HG03045 (cell line): ENCODE data around the gene SEZ6.

Experiments
- ATAC-seq: cut with Tn5 transposase; IDR thresholded peaks from one replicate; pipeline ENCODE4 v1.9.1; 2021; ENCODE audit warnings: mild to moderate bottlenecking, moderate library complexity; ENCODE audit not compliant: unreplicated experiment

SEZ6 gene

DNA sequence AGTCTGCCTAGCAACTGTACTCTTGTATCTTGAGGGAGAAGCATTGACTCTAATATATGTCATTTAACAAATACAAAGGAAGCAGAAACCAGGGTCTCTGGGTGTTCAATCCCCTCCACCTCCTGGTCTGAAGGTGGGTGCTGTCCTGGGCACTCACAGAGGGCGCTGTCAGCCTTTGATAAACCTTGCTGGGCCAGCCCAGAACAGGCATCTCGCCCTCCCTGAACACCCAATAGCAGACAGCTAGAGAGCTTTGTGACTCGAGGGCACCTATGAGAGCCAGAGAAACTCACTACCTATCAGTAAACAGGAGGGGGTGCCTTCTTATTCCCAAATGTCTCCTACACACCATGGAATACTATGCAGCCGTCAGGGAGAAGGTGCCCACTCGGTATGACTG is 30.8 kb upstream of the SEZ6 start:
- ATAC-seq: no peak

DNA sequence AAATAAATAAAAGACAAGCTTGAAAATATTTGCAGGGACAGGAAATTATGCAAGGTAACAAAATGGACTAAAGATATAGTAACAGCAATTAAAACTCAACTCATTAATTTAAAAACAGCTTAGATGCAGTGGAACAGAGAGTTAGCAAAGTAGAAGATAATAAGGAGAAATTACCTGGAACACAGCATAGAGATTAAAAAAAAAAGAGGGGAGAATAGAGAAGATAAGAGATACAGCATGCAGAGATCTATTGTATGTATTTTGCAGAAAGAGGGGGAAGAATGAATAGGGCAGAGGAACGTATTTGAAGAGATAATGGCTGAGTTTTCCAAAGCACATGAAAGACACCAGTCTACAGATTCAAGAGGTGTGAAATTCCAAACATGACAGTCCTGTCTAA is 28.7 kb upstream of the SEZ6 start:
- no peak for ATAC-seq

DNA sequence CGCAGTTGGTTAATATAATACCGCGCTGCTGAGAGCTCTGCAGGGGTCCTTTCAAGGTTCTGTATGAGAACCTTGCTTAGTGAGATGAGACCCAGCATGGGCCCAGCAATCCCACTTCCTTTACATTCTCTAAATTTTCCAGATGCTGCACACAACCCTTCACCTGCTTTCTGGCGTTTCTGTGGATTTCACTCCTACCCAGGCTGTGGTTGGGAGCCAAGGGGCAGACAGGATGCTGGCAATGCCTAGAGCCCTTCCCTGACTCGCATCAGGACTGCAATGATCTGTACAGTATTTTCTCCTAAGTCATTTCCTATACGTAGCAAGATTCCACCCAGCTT is 27.0 kb upstream of the SEZ6 start:
- ATAC-seq: no peak

DNA sequence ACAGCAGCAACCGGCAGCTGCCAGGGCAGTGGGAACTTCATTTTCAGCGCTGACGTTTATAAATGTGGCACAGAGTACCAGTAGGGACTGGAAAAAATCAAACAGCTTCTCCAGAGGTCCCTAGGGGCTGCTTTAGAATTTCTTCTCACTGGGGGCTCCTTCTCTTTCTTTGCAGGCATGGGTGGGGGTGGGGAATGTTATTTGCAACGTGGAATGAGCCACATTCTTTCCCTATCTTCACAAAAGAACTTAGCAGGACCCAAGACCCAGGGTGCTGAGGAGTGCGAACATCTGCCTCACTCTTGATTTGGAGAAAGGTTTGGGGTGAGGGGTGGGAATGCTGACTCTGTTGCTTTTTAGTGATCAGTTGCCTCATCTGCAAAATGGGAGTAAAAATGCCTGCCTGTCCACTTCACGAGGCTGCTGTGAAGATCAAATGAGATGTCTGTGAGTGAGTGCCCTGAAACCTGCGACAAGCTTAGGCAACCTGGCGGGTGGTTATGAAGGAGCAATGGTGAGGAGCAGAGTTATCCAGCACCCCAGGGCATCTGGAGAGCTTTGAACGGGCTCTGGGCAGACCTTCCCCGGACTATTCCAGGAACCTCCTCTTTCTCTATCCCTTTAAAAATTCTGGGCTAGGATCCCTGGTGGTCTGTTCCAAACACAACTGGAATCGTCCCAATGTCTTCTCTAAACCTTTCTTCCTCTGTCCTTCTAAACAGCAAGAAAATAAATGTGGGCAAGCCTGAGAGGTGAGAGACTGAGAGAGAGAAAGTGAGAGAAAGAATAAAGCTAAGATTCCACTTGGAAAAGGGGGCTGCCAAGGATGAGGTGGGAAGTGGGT is 26.4 kb upstream of the SEZ6 start:
- ATAC-seq: no peak

DNA sequence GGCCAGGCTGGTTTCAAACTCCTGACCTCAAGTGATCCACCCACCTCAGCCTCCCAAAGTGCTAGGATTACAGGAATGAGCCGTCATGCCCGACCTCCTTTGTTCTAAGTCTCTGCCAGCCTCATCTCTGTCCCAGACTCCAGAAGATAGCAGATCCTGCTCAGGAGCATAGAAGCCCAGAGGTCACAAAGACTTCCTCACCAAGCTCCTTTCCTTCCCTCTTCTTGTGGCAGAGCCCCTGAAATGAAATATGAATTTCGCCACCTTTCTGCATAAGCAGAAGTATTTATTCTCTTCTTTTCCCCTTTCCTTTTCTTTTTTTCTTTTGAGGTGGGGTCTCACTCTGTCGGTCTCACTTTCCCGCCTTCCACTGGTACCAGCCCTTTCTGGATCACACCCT is 25.7 kb upstream of the SEZ6 start:
- ATAC-seq: no peak

DNA sequence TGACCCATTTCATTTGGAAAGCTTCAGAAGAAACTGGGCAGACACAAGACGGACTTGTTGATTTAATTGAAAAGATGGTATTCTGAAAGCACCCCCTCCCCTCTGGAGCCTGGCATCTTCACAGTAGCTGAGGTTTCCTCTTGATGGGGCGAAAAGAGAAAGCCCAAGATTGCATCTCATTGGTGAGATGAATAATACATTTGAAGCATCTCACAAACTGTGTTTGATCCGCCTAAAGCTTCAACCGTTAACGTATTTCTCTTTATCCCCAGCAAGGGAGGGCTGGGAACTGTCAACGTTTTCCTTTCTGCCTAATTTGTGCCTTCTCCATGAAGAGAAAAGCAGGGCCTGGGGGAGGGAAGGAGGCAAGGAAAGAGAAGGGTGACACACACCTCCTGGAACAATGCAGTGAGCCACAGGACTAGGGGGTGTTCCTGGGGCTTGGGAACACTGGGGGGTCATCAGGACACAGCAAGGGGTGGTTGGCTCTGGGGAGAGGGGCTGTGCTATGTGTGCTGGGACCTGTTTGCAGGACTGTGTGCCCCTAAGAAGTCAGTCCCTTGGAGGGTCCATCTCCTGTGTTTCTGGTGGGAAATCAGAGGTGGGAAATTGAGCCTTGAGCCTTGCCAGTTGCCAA is 18.6 kb upstream of the SEZ6 start:
- ATAC-seq: no peak

DNA sequence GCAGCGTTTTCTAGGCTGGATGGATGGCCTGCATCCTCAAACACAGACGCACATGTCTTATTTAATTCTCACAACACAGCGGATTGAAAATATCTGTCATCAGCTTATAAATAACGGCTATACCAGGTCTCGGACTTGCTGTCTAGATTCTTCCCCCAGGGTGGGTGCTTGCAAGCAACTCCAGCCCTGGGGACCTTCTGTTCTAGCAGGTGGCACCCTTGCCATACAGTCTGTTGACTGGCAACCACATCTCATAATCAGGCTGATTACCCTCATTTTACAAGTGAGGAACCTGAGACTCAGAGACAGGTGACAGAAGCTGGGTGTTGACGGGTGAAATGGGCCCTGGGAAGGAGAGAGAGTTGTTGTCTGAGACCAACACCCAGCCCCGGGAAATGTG is 16.2 kb upstream of the SEZ6 start:
- ATAC-seq: no peak

DNA sequence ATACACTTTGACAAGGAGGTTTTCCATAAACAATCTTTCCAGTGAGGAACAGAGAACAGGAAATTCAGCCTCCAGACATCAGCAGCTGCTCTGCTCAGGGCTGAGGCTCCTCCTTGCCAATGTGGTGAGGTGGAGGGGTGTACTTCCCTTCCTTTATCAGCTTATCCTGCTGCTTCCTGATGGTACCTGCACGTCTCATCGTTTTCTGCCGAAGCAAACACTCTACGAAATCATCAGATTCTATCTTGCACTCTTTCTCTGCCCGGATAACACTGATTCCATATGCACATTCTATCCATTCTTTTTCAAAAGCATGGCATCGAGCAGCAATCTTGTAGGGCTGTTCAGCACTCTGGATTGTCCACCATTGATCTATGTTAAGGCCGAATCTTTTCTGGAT is 15.4 kb upstream of the SEZ6 start:
- no peak for ATAC-seq

DNA sequence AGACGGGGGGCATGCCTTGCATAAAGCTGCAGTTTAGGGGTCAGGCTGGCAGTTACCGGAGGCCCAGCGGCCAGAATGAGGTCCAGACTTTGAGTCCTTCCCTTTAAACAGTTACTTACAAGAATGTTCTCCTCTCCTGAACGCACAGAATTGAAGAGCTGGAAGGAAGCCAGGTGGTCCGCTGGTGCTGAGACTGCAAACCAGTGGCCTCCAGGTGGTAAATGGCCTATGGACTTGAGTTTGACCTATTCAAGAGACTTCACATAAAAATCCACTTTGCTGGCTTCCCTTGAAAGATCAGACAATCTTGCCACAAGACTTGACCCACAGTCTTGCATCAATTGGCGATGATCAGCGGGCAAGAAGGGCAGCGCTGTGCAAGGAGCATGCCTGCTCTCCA is 14.7 kb upstream of the SEZ6 start:
- ATAC-seq: no peak

DNA sequence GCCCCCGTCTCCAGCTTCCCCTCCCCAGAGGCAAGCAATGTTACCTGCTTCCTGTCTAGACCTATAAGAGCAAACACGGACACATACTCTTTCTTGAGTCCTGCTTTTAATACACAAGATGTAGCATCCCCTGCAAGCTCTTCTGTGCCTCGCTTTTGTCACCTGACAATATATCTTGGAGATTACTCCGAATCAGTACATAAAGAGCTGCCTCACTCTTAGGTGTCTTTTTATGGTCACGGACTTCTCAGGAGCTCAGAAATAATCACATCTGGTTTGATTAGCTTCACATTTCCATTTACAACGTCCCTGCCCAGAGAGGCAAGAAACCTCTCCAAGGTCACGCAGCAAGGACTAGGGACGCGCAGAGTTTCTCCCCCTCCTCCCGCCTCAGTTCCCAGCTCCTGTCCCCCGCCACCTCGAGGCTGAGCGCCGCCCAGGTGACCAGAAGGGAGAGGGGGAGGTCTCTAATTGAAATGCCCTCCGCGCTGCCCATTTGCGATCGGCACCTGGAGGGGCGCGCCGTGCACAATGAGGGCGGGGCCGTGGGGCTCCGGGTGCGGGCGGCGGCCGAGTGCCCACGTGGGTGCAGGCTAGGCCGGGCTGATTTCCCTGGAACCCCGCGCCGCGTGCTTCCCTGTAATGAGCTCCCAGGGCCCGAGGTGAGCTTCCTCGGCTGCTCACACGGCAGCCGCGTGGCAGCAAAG is 13.8 kb upstream of the SEZ6 start:
- no peak for ATAC-seq

DNA sequence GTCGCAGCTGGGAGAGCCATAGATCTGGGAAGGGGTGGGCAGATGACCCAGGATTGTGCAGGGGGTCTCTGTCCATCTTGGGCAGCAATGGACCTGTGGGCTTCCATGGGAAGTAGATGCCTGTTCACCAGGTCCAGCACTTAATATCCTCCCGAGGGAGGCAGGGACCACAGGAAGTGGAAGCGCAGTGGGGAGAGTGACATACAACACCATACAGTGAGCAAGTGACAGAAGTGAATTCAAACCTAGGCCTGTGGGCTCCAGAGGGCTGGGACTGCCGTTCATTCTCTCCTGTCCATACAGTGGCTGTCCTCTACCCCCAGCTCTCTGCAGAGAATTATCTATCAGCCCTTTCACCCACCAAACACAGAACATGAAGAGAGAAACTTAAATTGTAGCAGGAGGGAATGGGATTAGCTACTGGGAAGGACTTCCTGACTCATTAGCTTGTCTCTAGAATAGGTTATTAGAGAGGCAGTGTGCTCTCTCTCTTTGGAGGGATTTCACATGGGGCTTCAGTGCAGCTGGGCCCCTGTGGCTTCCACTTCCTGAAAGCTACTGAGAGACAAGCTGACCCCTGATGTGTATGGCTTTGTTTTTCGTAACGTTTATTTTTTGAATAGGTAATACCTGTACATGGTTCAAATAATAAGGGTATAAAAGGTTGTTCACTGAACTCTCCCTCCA is 13.1 kb upstream of the SEZ6 start:
- no peak for ATAC-seq

DNA sequence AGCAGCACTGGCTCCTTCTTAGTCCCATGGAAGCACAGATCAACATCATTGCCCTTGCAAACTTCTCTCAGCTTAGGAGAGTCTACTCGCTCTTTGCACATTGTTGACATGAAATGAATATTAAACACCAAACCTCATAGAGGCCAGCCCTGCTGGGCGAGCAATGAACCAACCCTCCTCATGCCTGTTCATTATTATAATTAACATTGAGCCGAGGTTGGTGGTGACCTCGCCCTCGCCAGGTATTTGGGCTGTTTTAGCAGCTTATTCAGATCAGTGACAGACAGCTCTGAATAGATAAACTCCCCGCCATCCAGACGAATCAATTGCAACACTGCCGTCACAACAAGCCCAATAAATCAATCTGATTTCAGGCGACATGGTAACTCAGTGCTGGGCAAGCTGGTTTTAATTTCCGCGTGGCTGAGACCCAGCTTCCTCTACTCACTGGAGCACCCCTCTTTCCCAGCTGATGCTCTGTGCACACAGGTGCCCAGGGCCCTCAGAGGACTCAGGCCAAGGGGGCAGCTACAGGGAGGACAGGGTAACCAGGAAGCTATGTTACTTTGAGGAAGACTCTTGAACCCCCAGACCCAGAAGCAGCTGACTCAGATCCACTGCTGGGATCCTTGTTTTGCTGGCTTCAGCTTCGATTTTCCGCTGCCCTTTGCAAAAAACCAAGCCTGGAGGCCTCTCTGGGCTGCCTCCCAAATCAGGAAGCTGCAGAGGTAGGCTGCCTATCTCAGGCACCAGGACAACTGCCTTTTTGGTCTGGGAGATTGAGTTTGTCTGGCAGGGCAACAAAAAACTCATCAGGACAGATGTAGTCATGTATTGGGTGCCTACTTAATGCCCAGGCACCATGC is 10.7 kb upstream of the SEZ6 start:
- ATAC-seq: no peak

DNA sequence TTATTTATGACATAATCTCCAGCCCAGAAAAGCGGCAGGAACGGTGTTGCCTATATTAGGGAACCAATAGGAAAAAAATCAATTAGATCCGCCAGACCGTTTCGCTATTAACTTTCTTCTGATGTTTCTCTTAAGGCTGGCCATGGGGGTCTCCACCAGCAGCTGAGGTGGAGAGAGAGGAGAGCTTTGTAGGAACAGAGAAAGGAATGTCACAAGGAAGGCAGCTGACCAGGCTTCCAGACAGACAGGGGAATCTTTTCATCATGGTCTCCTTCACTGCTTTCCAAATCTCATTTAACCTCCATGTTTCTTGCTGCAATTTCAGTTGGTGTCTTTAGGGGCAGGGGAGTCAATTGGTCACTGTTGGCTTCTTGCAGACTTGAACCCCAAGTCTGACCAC is 8.9 kb upstream of the SEZ6 start:
- no peak for ATAC-seq

DNA sequence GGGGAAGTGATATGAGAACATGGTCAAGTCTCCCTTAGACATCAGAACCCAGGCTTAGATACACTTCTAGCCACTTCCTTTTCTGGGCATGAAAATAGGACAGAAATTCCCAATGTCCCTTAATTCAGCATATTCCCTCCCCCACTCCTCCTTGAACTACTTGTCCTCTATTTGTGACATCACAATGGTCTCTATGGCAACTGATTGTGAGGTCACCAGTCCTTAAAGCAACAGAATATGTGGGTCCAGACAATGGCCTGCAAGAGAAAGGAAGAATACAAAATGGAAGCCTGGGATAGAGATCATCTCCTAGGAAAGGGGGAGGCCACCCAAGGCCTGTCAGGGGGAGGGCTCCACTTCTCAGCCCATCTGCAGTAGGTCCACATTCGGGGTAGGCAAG is 6.7 kb upstream of the SEZ6 start:
- ATAC-seq: no peak

DNA sequence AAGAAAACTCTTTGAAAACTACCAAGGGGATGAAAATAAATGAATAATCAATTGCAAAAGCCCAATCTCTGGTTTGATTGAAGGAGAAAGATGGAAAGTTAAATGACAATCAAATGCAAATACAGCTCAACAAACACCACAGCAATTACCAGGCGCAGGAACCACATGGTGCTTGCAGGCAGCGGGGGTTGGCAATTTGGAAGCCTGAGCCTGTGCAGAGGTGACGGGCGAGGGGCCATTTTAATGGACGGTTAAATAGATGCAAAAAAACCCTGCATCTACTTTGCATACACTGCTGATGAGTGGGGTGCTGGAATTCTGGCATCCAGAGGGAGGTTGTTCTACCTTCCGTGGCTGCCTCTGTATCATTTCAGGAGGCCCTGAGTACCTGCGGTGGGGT is 4.8 kb upstream of the SEZ6 start:
- ATAC-seq: no peak

DNA sequence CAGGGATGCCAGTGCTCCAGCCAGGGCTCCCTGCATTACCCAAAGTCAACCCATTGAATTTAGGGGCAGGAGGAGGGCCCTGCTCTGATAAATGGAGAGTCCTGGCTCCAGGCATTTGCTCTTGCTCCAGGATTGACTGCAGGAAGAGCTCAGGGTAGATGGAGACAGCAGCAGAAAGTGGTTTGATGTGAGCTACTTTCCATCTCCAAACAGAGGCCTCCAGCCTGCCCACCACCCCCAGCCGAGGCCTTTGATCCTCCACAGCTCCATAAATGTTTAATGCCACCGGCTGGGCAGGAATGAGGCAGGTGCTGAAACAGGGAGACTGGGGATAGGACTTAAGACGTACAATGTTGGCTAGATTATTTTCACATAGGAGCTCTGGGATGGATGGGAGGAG is 4.3 kb upstream of the SEZ6 start:
- ATAC-seq: no peak

DNA sequence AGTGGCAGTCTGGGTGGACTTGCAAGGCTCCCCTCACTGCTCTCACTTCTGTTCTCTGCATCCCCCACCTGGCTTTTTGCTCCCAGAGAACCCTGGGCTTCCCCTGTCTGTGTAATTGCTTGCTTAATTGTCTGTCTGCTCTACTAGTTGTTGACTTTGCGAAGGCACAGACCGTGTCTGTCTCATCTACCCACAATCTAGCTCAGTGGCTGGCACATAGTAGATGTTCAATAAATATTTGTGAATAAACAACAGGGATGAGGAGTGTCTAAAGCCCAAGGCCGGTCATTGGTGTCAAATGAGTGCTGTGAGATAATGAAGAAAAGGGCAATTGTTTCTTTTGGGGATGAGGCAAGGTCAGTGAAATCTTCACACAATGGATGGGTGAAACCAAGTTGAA is 2.8 kb upstream of the SEZ6 start:
- ATAC-seq: no peak

DNA sequence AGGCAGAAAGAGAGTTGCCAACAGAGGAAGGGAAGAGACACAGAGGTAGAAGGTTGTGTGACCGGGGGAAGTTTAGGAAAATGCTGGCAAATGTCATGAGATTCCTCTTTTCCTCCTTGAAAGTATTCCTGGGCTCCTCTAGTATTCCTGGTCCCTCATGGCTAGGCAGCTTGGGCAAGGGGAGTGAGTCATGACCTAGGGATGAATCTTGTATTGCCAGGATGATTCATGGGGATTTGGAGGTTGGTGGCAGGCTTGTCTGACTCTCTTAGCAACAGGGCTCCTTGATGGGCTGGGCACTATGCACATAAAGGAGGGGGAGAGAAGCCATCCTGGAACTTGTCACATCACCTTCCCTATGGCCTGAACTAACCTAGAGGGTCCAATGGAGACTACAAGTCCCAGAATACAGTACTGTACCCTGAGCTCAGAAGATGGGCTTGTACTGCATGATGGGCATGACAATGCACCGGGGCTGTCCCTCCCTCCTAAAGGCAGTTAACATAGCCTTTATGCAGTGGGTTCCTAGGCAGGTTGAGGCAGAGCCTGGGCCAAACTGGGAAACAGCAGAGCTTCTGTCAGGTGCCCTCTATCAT is 2.1 kb upstream of the SEZ6 start:
- ATAC-seq: no peak

DNA sequence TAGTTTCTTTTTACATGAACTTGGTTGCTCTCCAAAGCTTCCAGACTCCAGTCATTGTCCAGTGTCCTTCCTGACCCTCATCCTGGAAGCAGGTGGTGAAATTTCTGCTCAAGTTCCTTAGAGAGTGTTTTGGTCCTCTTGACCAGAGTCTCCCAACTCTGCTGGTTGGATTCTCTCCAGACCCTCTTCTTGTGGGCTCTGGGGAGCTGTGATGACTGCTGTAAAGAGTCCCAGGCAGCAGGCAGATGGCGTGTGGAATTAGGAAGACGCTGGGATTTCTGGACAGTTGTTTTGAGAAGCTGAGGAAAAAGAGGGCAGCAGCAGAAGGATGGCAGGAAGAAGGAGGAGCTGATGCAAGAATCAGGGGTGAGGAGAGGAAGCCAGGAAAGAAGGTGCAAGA is 1.6 kb upstream of the SEZ6 start:
- ATAC-seq: no peak

DNA sequence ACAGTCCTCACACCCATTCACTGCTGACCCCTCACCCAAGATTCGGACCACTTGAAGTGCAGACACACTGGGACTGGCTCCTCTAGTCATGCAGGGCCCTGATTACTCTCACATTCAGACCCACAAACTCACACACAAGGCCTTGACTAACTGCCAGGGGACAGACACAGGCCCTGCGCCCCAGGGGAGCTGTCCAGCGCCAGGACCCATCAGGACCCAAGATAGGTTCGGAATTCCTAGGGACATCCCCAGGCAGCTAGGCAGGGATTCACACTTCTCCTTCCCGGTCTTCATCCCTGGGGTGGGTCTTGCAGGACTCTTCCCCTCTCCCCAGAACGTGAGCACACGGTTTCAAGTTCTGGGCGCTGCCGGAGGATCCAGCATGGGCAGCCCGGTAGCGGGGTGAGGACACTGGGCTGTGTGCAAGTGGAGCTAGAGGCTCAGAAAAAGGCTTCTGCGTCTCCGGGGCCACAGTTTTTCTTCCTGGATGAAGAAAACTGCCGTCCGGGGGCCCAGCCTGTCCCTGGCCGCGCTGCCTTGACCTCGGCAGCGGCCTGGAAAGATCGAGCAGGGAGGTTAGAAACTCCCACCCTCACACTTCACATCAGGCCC is 1.6 kb downstream of the SEZ6 start:
- no peak for ATAC-seq
